Keratinocyte (primary cell): Measurements from ENCODE around the gene SPHK1. TPM values are rescaled to one million over a fixed set of nuclear protein-coding genes. Genes with fewer than 3 reads are reported as not detected.

ENCODE experiments used
- DNase-seq: peaks from one replicate; pipeline ENCODE4 v3.0.0-alpha.2; 2011; ENCODE audit warnings: low read depth, missing footprints, low spot score
- FAIRE-seq: peaks from 2 replicates; lab custom pipeline; 2011; peaks lifted over from hg19 to GRCh38; lab: Jason Lieb, UNC
- H2AFZ ChIP-seq: 2 replicates; pipeline ENCODE4 v1.6.0; 2012; ENCODE audit warnings: low read length, control low read depth, inconsistent platforms; ENCODE audit not compliant: control insufficient read depth
- H3K27ac ChIP-seq: 2 replicates; pipeline ENCODE4 v1.5.1; 2011; ENCODE audit warnings: low read length; ENCODE audit not compliant: control insufficient read depth, insufficient read depth
- H3K27me3 ChIP-seq: 3 replicates; pipeline ENCODE4 v1.6.0; 2011; ENCODE audit warnings: low read length; ENCODE audit not compliant: control insufficient read depth, insufficient read depth; ENCODE audit errors: extremely low read depth
- H3K36me3 ChIP-seq, 2 experiments: 2 replicates in 1 of 2; 3 replicates in 1 of 2; pipeline ENCODE4 v1.5.1; 2011; ENCODE audit warnings: low read length in 2 of 2, mild to moderate bottlenecking in 1 of 2; ENCODE audit not compliant: control insufficient read depth in 2 of 2, insufficient read depth in 2 of 2; ENCODE audit errors: extremely low read depth in 1 of 2
- H3K4me1 ChIP-seq: 3 replicates; pipeline ENCODE4 v1.5.1; 2011; ENCODE audit warnings: low read length; ENCODE audit not compliant: control insufficient read depth, insufficient read depth; ENCODE audit errors: extremely low read depth
- H3K4me2 ChIP-seq: 3 replicates; pipeline ENCODE4 v1.6.0; 2011; ENCODE audit warnings: low read depth, low read length; ENCODE audit not compliant: control insufficient read depth, insufficient read depth; ENCODE audit errors: extremely low read depth
- H3K4me3 ChIP-seq, 3 experiments: fragments of 200-600 bp in 1 of 3; sonication (generic) in 1 of 3; 2 replicates in 2 of 3; 3 replicates in 1 of 3; pipeline ENCODE4 v1.5.1; 2011 to 2016; ENCODE audit warnings: low read length in 3 of 3, mild to moderate bottlenecking in 3 of 3, control low read depth in 2 of 3, inconsistent platforms in 1 of 3, low read depth in 1 of 3, mixed read lengths in 1 of 3, mixed run types in 1 of 3, moderate library complexity in 1 of 3; ENCODE audit not compliant: control insufficient read depth in 2 of 3, insufficient read depth in 2 of 3; ENCODE audit errors: extremely low read depth in 1 of 3
- H3K79me2 ChIP-seq: 2 replicates; pipeline ENCODE4 v1.6.0; 2012; ENCODE audit warnings: low read length; ENCODE audit not compliant: control insufficient read depth, insufficient read depth
- H3K9ac ChIP-seq: 3 replicates; pipeline ENCODE4 v1.6.0; 2011; ENCODE audit warnings: low read length; ENCODE audit not compliant: control insufficient read depth, insufficient read depth; ENCODE audit errors: extremely low read depth
- H3K9me1 ChIP-seq: 3 replicates; pipeline ENCODE4 v1.6.0; 2011; ENCODE audit warnings: low read length; ENCODE audit not compliant: control insufficient read depth, insufficient read depth; ENCODE audit errors: extremely low read depth
- H3K9me3 ChIP-seq: 2 replicates; pipeline ENCODE4 v1.5.1; 2012; ENCODE audit warnings: low read depth, low read length; ENCODE audit not compliant: control insufficient read depth
- H4K20me1 ChIP-seq: 3 replicates; pipeline ENCODE4 v1.6.0; 2011; ENCODE audit warnings: low read length; ENCODE audit not compliant: control insufficient read depth, insufficient read depth; ENCODE audit errors: extremely low read depth
- CTCF ChIP-seq, 3 experiments: IDR thresholded peaks in 1 of 3; conservative IDR thresholded peaks in 1 of 3; optimal IDR thresholded peaks in 1 of 3; 2 replicates in 2 of 3; 3 replicates in 1 of 3; pipeline versions ENCODE3 to v1.5.1; 2011; ENCODE audit warnings: low read length in 3 of 3, mild to moderate bottlenecking in 3 of 3, moderate library complexity in 2 of 3, control low read depth in 1 of 3, inconsistent platforms in 1 of 3; ENCODE audit not compliant: insufficient read depth in 2 of 3; ENCODE audit errors: extremely low read depth in 1 of 3
- EZH2 ChIP-seq: IDR thresholded peaks from one replicate; pipeline ENCODE4 v1.6.1; 2012; ENCODE audit warnings: inconsistent platforms, mild to moderate bottlenecking, low read length, moderate library complexity
- dilution Hi-C: fragments of 300-500 bp; cut with MboI; formaldehyde crosslinking; loops from one replicate; pipeline ENCODE4 v1.7.0; 2020; ENCODE audit warnings: low sequenced_read_pairs; ENCODE audit not compliant: extremely low pct_ligation_motif_present
- polyA plus RNA-seq, 5 experiments: library from polyadenylated mRNA; depleted of rRNA in 3 of 5; stranded (reverse) in 3 of 5; stranded (forward) in 1 of 5; unstranded in 1 of 5; fragments of >200 nt; gene quantifications; 1 replicate in 1 of 5; 2 replicates in 3 of 5; 3 replicates in 1 of 5; pipeline versions ENCODE4 v1.2.1 to v1.2.3, GENCODE V29; 2011 to 2012; ENCODE audit warnings: missing spikeins in 2 of 5, low read depth in 1 of 5, low replicate concordance in 1 of 5

Gene SPHK1
- polyA plus RNA-seq, 1 donor (not counting 4 experiments of a cell fraction or from before 2014, with no cell fraction given), result 50.2 TPM

- dilution Hi-C loops, result no loop called here
- no peak overlapping the region for H3K4me2 ChIP-seq
- DNase-seq, result no peak
- H3K27ac ChIP-seq, result no peak overlapping the region
- H3K9ac ChIP-seq, result no peak overlapping the region
- no peak overlapping the region for H2AFZ ChIP-seq
- H4K20me1 ChIP-seq, result no peaks in the 10 kb centered on the region
- no peaks in the 10 kb centered on the region for H3K9me3 ChIP-seq
- H3K4me1 ChIP-seq, result peaks cover 3% of the 10 kb centered on the region
- no peaks in the 10 kb centered on the region for H3K27me3 ChIP-seq
- no peaks in the 10 kb centered on the region for H3K9me1 ChIP-seq
- FAIRE-seq, result no peak
- TF ChIP-seq CTCF (optimal IDR thresholded peaks at IDR 0.05 in 1 of 3, IDR thresholded peaks at IDR 0.05 in 1 of 3, conservative IDR thresholded peaks at IDR 0.05 in 1 of 3; ENCODE audit: extremely low read depth in 1 of 3, insufficient read depth in 2 of 3, low read length in 3 of 3) (no peak), EZH2 (no peak)
- H3K4me3 ChIP-seq, result no peak overlapping the region
- peaks cover 45 to 47% of the 10 kb centered on the region in 2 experiments for H3K36me3 ChIP-seq
- H3K79me2 ChIP-seq, result no peaks in the 10 kb centered on the region
Observed at GRCh38 chr17:76398523-76399174, 14.2 kb downstream of the SPHK1 start.

GRCh38 chr17:76399175-76400172, 15.1 kb downstream of the SPHK1 start:
- Histone ChIP-seq H3K4me1 (peaks cover 2% of the 10 kb centered on the region), H3K79me2 (no peaks in the 10 kb centered on the region), H3K27me3 (no peaks in the 10 kb centered on the region), H2AFZ (no peak overlapping the region), H3K9me3 (no peaks in the 10 kb centered on the region), H3K4me2 (no peak overlapping the region), H3K36me3 (peaks cover 43 to 45% of the 10 kb centered on the region in 2 experiments), H3K9ac (no peak overlapping the region), H3K27ac (no peak overlapping the region), H3K4me3 (no peak overlapping the region), H4K20me1 (no peaks in the 10 kb centered on the region), H3K9me1 (no peaks in the 10 kb centered on the region)
- FAIRE-seq (no peak), DNase-seq (no peak)
- no peak for TF ChIP-seq CTCF (optimal IDR thresholded peaks at IDR 0.05 in 1 of 3, IDR thresholded peaks at IDR 0.05 in 1 of 3, conservative IDR thresholded peaks at IDR 0.05 in 1 of 3; ENCODE audit: extremely low read depth in 1 of 3, insufficient read depth in 2 of 3, low read length in 3 of 3)
- TF ChIP-seq EZH2, result no peak
- dilution Hi-C loops, result no loop called here
